Glutamatergic neuron (in vitro differentiated cells): ENCODE measurements around the gene PAMR1. TPM values are rescaled to one million over a fixed set of nuclear protein-coding genes. Genes with fewer than 3 reads are reported as not detected.
A peak's percentile ranks its signal among the peaks of the same experiment; 100 is the strongest.

ENCODE experiments used
- DNase-seq: peaks from one replicate; pipeline ENCODE4 v3.0.0; 2022
- H3K27ac Mint-ChIP-seq: one replicate; pipeline ENCODE4 v1.8.0; 2020; ENCODE audit warnings: mild to moderate bottlenecking, mixed read lengths, inconsistent platforms; ENCODE audit not compliant: unreplicated experiment
- H3K27me3 Mint-ChIP-seq: one replicate; pipeline ENCODE4 v1.8.0; 2020; ENCODE audit warnings: mild to moderate bottlenecking, moderate library complexity, mixed read lengths, inconsistent platforms; ENCODE audit not compliant: unreplicated experiment
- H3K36me3 Mint-ChIP-seq: one replicate; pipeline ENCODE4 v1.8.0; 2020; ENCODE audit warnings: mild to moderate bottlenecking, mixed read lengths, inconsistent platforms; ENCODE audit not compliant: unreplicated experiment
- H3K4me1 Mint-ChIP-seq: one replicate; pipeline ENCODE4 v1.8.0; 2020; ENCODE audit warnings: mild to moderate bottlenecking, low read depth, mixed read lengths, inconsistent platforms; ENCODE audit not compliant: unreplicated experiment
- H3K4me3 Mint-ChIP-seq: one replicate; pipeline ENCODE4 v1.8.0; 2020; ENCODE audit warnings: mild to moderate bottlenecking, mixed read lengths, inconsistent platforms; ENCODE audit not compliant: unreplicated experiment
- H3K9me3 Mint-ChIP-seq: one replicate; pipeline ENCODE4 v1.8.0; 2020; ENCODE audit warnings: mild to moderate bottlenecking, moderate library complexity, mixed read lengths, inconsistent platforms; ENCODE audit not compliant: unreplicated experiment
- CTCF ChIP-seq: fragments of 200-600 bp; sonication (generic); IDR thresholded peaks from one replicate; pipeline ENCODE4 v1.5.0; 2021; ENCODE audit not compliant: partially characterized antibody, unreplicated experiment
- total RNA-seq: library from RNA; stranded (reverse); fragmentation: NEBNext Ultra II Directional; extraction: Animal tissue kit (Norgen Biotek cat#: 25700); gene quantifications from one replicate; pipeline ENCODE4 v1.2.1, GENCODE V29; 2021; ENCODE audit not compliant: unreplicated experiment

PAMR1 gene
- total RNA-seq, 1 donor from 2014 or later, result 10.6 TPM

GRCh38 chr11:35419184-35419829, 106.1 kb downstream of the PAMR1 start, which contains the start of gene SLC1A2:
TSS of gene SLC1A2 (minus strand) at chr11:35419558. CDS start at chr11:35418966, 592 bp downstream.
- Mint-ChIP-seq H3K4me3 (peak within 1 kb of the TSS; percentile 97), H3K27me3 (peaks cover 12% of the 10 kb centered on the region), H3K9me3 (peaks cover 21% of the 10 kb centered on the region), H3K4me1 (peaks cover 17% of the 10 kb centered on the region), H3K36me3 (peaks cover 4% of the 10 kb centered on the region), H3K27ac (peak within 1 kb of the TSS; percentile 94)
- TF ChIP-seq CTCF, result no peak
- peak; percentile 87 for DNase-seq

- Mint-ChIP-seq H3K4me1 (peaks cover 25% of the 10 kb centered on the region), H3K27ac (peak overlapping the region; percentile 93), H3K9me3 (peaks cover 21% of the 10 kb centered on the region), H3K4me3 (peak overlapping the region; percentile 97), H3K27me3 (peaks cover 12% of the 10 kb centered on the region), H3K36me3 (peaks cover 4% of the 10 kb centered on the region)
- DNase-seq, result peak; percentile 70
- no peak for TF ChIP-seq CTCF
These were observed 106.9 kb downstream of the PAMR1 start for GRCh38 chr11:35418282-35419183.

- Mint-ChIP-seq H3K4me3 (peak overlapping the region; percentile 60), H3K27ac (peak overlapping the region; percentile 65), H3K36me3 (no peaks in the 10 kb centered on the region), H3K4me1 (peaks cover 32% of the 10 kb centered on the region), H3K9me3 (peaks cover 16% of the 10 kb centered on the region), H3K27me3 (peaks cover 8% of the 10 kb centered on the region)
- TF ChIP-seq CTCF, result no peak
- DNase-seq, result no peak
These were observed 109.9 kb downstream of the PAMR1 start for GRCh38 chr11:35415487-35415886.

- H3K4me3 Mint-ChIP-seq, result peak overlapping the region; percentile 60
- DNase-seq, result no peak
- H3K27me3 Mint-ChIP-seq, result peaks cover 5% of the 10 kb centered on the region
- H3K27ac Mint-ChIP-seq, result no peak overlapping the region
- peaks cover 32% of the 10 kb centered on the region for H3K4me1 Mint-ChIP-seq
- TF ChIP-seq CTCF, result no peak
- H3K9me3 Mint-ChIP-seq, result peaks cover 12% of the 10 kb centered on the region
- no peaks in the 10 kb centered on the region for H3K36me3 Mint-ChIP-seq
These were observed 110.6 kb downstream of the PAMR1 start for GRCh38 chr11:35414776-35415175.
